ENCODE results near the gene SERBP1.

Gene SERBP1

DNA sequence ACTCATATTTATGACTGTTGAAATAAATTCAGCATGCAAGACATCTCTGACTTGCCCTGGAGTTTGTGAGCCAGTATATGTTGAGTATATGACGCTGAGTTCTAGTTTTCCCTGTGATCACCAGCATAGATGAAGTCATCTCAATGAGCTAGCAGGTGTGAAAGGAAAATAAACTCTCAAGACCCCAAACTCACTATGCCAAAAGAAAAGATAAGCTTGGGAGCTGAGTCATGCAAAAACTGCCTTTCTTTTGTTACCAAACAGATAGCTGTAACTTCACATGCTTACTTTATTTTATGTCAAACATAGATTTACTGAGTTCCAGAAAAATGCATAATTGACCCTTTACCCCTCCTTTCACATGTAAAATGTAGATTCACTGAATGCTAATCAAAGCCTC lies 52.9 kb downstream of the SERBP1 start:
- H3K27me3 ChIP-seq (replicated peaks; ENCODE audit: control insufficient read depth, insufficient read depth, low read length): no peaks in the 10 kb centered on the region
- no peak overlapping the region for H3K4me3 ChIP-seq (replicated peaks; ENCODE audit: low read depth, low read length)
- TF ChIP-seq CTCF (IDR thresholded peaks at IDR 0.05; ENCODE audit: insufficient read depth, low read length, poor library complexity, severe bottlenecking): no peak
- DNase-seq (ENCODE audit: extremely low read depth, insufficient read length): no peak
- H3K36me3 ChIP-seq (ENCODE audit: control insufficient read depth, insufficient read depth, low read length): no peaks in the 10 kb centered on the region

DNA sequence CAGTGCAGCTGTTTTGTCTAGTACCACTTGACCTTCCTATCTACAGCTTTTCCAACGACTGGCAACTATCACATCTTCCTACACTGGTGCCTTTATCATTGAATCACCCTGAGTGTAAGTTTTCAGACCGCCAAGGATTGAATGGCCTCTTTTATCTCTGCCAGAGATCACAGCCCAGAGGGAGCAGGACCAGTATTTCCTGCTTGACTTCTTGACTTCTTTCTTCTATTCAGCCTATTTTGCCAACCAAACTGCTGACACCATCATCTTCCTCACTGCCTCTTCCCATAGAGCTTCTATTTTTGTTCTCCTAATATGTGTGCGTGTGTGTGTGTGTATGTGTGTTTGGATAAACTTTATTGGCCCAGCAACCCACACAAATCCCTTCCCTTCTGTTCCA lies 53.8 kb downstream of the SERBP1 start:
- no peak for DNase-seq (ENCODE audit: extremely low read depth, insufficient read length)
- no peak overlapping the region for H3K4me3 ChIP-seq (replicated peaks; ENCODE audit: low read depth, low read length)
- no peaks in the 10 kb centered on the region for H3K36me3 ChIP-seq (ENCODE audit: control insufficient read depth, insufficient read depth, low read length)
- no peaks in the 10 kb centered on the region for H3K27me3 ChIP-seq (replicated peaks; ENCODE audit: control insufficient read depth, insufficient read depth, low read length)
- TF ChIP-seq CTCF (IDR thresholded peaks at IDR 0.05; ENCODE audit: insufficient read depth, low read length, poor library complexity, severe bottlenecking): no peak

GRCh38 chr1:67372898-67373297 lies 57.3 kb downstream of the SERBP1 start:
- no peak for DNase-seq (ENCODE audit: extremely low read depth, insufficient read length)
- Histone ChIP-seq H3K4me3 (replicated peaks; ENCODE audit: low read depth, low read length) (no peak overlapping the region), H3K36me3 (ENCODE audit: control insufficient read depth, insufficient read depth, low read length) (no peaks in the 10 kb centered on the region), H3K27me3 (replicated peaks; ENCODE audit: control insufficient read depth, insufficient read depth, low read length) (no peaks in the 10 kb centered on the region)
- no peak for TF ChIP-seq CTCF (IDR thresholded peaks at IDR 0.05; ENCODE audit: insufficient read depth, low read length, poor library complexity, severe bottlenecking)

GRCh38 chr1:67372136-67372535 lies 58.1 kb downstream of the SERBP1 start:
- no peak for DNase-seq (ENCODE audit: extremely low read depth, insufficient read length)
- H3K27me3 ChIP-seq (replicated peaks; ENCODE audit: control insufficient read depth, insufficient read depth, low read length): no peaks in the 10 kb centered on the region
- H3K4me3 ChIP-seq (replicated peaks; ENCODE audit: low read depth, low read length): no peak overlapping the region
- no peak for TF ChIP-seq CTCF (IDR thresholded peaks at IDR 0.05; ENCODE audit: insufficient read depth, low read length, poor library complexity, severe bottlenecking)
- no peaks in the 10 kb centered on the region for H3K36me3 ChIP-seq (ENCODE audit: control insufficient read depth, insufficient read depth, low read length)

DNA sequence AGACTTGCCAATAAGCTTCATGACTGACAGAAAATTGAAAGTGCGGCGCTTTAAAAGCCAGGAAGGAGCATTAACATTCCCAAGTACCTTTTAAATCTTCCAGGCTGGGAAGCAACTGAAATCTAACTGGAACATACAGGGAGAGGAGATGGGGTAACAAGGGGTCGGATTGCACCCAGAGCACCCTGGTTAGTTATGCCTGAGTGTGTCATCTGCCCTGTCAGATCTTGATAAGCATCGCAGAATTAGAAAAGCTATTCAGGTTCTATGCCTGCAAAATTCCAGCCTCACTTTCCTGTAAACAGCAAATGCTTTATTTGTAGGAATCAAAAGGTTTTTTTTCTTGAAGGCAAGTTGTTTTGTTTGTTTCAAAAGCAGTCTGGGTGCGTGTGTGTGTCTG lies 58.5 kb downstream of the SERBP1 start:
- no peak for TF ChIP-seq CTCF (IDR thresholded peaks at IDR 0.05; ENCODE audit: insufficient read depth, low read length, poor library complexity, severe bottlenecking)
- DNase-seq (ENCODE audit: extremely low read depth, insufficient read length): no peak
- H3K4me3 ChIP-seq (replicated peaks; ENCODE audit: low read depth, low read length): no peak overlapping the region
- no peaks in the 10 kb centered on the region for H3K27me3 ChIP-seq (replicated peaks; ENCODE audit: control insufficient read depth, insufficient read depth, low read length)
- H3K36me3 ChIP-seq (ENCODE audit: control insufficient read depth, insufficient read depth, low read length): no peaks in the 10 kb centered on the region

- TF ChIP-seq CTCF (IDR thresholded peaks at IDR 0.05; ENCODE audit: insufficient read depth, low read length, poor library complexity, severe bottlenecking): no peak
- Histone ChIP-seq H3K27me3 (replicated peaks; ENCODE audit: control insufficient read depth, insufficient read depth, low read length) (no peaks in the 10 kb centered on the region), H3K36me3 (ENCODE audit: control insufficient read depth, insufficient read depth, low read length) (no peaks in the 10 kb centered on the region), H3K4me3 (replicated peaks; ENCODE audit: low read depth, low read length) (no peak overlapping the region)
- no peak for DNase-seq (ENCODE audit: extremely low read depth, insufficient read length)
Observed at GRCh38 chr1:67371043-67371442, 59.2 kb downstream of the SERBP1 start.

All from GM06990 (cell line).